ENCODE results near the gene TEX53.

DNA sequence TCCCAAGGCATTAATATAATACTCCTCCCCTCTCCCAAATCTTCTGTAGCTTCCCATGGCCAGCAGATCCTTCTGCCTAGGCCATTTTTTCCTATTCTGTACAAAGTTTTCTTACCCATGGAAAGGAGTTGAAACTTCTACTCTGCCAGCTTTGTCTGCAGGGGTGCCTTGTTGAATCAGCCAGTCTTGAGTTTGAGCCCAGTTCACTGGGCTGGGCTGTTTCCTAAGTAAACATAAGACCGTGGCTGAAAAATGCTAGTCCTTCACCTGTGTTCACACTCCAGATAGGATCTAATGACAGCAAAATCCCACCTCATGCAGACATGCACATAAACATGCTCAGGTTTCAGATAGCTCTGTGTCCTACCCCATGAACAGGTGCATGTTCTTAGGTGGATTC, 14.0 kb upstream of the TEX53 start:
- TF ChIP-seq CTCF (IDR thresholded peaks at IDR 0.05; ENCODE audit: insufficient read depth, low read length, poor library complexity, severe bottlenecking) (no peak), EZH2phosphoT487 (conservative IDR thresholded peaks at IDR 0.05; ENCODE audit: low read length) (no peak)

Measured in SU-DHL-6 (cell line).